ENCODE results near the gene TRAPPC12.

Gene TRAPPC12

GRCh38 chr2:3457524-3458395, 78.3 kb downstream of the TRAPPC12 start:
- DNase-seq: no peak

GRCh38 chr2:3458396-3459184, 79.1 kb downstream of the TRAPPC12 start:
- no peak for DNase-seq

GRCh38 chr2:3459185-3460015, 79.9 kb downstream of the TRAPPC12 start:
- DNase-seq: no peak

- DNase-seq: no peak
Observed at GRCh38 chr2:3460156-3460555, 80.7 kb downstream of the TRAPPC12 start.

- DNase-seq: no peak
Observed at GRCh38 chr2:3460831-3461800, 81.6 kb downstream of the TRAPPC12 start.

- no peak for DNase-seq
Observed at GRCh38 chr2:3461801-3462492, 82.5 kb downstream of the TRAPPC12 start.

- DNase-seq: no peak
Observed at GRCh38 chr2:3462493-3463104, 83.1 kb downstream of the TRAPPC12 start.

GRCh38 chr2:3463186-3463835, 83.8 kb downstream of the TRAPPC12 start:
- no peak for DNase-seq

GRCh38 chr2:3463944-3464343, 84.5 kb downstream of the TRAPPC12 start:
- DNase-seq: no peak

- no peak for DNase-seq
Observed at GRCh38 chr2:3464401-3465005, 85.0 kb downstream of the TRAPPC12 start.

GRCh38 chr2:3465328-3465727, 85.8 kb downstream of the TRAPPC12 start:
- DNase-seq: no peak

- DNase-seq: no peak
Observed at GRCh38 chr2:3465844-3466481, 86.5 kb downstream of the TRAPPC12 start.

- DNase-seq: no peak
Observed at GRCh38 chr2:3466482-3466863, 87.0 kb downstream of the TRAPPC12 start.

- DNase-seq: no peak
Observed at GRCh38 chr2:3466966-3467365, 87.5 kb downstream of the TRAPPC12 start.

GRCh38 chr2:3467654-3468053, 88.2 kb downstream of the TRAPPC12 start:
- DNase-seq: no peak

- DNase-seq: no peak
Observed at GRCh38 chr2:3468296-3468988, 88.9 kb downstream of the TRAPPC12 start.

- no peak for DNase-seq
Observed at GRCh38 chr2:3469486-3469885, 90.0 kb downstream of the TRAPPC12 start.

- DNase-seq: no peak
Observed at GRCh38 chr2:3470166-3470651, 90.7 kb downstream of the TRAPPC12 start.

Data from stimulated activated naive CD4-positive, alpha-beta T cell treated with Interleukin-2 at 50 U/mL for 16 hours (primary cell).